ENCODE results near the gene CCL18.
"Not testable (repeated sequence)": the region's sequence is repeated elsewhere in the genome, so short reads cannot be mapped to it uniquely, and the experiment has no call there.

The CCL18 gene

GRCh38 chr17:36070427-36070826, 6.4 kb downstream of the CCL18 start:
- no peak overlapping the region for H3K4me3 ChIP-seq (ENCODE audit: low read depth, low read length)

DNA sequence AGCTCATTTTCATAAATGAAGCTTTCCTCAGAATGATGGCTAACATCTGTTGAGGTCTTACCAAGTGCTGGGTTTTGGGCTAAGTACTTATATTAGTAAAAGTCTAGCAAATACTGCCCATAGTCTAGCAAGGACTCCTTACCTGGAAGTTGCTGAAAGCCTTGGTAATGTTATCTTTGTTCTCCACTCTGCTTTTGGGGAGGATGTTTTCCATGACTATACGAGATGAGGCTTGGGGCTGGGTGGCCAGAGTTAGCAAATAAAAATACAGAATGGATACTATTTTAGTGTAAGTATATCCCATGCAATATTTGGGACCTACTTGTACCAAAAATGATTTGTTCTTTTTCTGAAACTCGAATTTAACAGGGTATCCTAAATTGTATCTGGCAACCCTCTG, 7.7 kb downstream of the CCL18 start:
- H3K4me3 ChIP-seq (ENCODE audit: low read depth, low read length) = no peak overlapping the region

DNA sequence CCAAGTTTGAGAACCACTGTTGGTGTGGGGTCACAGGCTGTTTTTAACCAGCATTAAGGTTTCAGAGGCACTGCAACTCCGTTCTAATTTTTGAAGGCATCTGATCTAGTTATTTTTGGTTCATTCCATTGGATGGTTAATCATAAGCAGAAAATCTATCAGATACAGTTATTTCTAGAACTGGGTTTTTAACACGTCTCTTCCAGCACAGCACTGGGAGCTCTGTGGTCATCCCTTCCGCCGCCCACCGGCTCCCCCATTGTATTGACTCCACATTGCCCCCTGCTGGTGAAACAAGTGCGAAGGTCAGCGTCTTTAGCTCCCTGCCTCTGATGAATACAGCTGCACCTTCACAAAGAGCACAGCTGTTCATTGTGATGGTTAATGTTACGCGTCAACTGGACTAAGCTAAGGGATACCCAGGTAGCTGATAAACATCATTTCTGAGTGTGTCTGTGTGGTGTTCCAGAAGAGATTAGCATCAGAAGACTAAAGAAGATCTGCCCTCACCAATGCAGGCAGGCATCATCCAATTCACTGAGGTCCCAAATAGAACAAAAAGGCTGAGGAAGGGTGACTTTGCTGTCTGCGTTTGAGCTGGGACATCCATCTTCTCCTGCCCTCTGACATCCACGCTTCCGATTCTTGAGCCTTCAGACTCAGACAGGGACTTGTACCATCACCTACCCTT, 8.5 kb downstream of the CCL18 start:
- no peak overlapping the region for H3K4me3 ChIP-seq (ENCODE audit: low read depth, low read length)

DNA sequence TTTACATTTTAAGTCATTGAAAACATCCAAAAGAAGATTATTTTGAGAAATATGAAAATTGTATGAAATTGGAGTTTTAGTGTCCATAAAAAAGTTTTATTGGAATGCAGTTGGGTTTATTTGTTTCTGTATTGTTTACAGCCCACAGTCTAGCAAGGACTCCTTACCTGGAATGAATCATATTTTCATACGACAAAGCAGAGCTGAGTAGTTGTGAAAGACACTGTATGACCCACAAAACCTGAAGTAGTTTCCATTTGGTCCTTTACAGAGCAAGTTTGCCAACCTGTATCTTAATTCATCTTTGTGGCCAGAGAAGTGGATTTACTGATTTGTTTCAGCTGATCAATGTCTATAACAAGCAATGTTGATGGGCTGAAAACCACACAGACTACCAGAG, 10.3 kb downstream of the CCL18 start:
- no peak overlapping the region for H3K4me3 ChIP-seq (ENCODE audit: low read depth, low read length)

GRCh38 chr17:36081681-36082471, 17.8 kb downstream of the CCL18 start:
- not testable (repeated sequence) for H3K4me3 ChIP-seq (ENCODE audit: low read depth, low read length)

GRCh38 chr17:36082482-36083120, 18.5 kb downstream of the CCL18 start:
- not testable (repeated sequence) for H3K4me3 ChIP-seq (ENCODE audit: low read depth, low read length)

DNA sequence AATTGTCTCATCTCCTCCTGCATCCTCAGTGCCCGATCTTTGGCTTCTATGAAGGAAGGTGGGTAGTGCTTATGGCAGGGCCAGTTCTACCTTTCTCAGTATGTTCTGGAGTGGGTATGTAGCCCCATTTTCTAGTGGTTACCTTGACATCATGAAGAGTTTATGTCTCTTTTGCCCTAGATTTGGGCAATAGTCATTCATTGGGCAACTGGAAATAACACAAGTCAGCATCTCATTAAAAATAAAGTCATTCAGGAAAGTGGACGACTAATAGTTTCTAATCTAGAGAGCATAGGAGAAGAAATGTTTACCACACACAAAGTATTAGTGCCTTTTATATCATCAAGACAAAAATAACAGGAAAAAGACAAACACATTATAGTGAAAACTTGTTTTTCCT, 19.6 kb downstream of the CCL18 start:
- not testable (repeated sequence) for H3K4me3 ChIP-seq (ENCODE audit: low read depth, low read length)

DNA sequence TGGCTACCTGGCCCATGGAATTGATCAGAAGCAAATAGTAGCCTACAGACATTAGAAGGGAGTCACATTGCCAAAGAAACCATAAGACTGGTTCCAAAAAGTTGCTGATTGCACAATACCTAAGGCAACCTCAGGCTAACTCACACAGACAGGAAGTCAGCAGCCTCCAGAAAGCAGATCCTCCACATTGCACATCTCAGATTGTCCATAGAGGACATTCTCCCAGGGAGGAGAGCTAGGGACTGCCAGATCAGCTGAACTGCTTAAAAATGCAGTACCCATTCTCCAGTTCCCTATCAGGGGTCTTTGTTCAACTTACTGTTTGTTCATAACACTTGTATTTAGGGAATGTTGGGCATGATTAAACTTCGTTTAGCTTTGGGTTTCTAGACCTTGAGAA, 21.7 kb downstream of the CCL18 start:
- H3K4me3 ChIP-seq (ENCODE audit: low read depth, low read length) = no peak overlapping the region

DNA sequence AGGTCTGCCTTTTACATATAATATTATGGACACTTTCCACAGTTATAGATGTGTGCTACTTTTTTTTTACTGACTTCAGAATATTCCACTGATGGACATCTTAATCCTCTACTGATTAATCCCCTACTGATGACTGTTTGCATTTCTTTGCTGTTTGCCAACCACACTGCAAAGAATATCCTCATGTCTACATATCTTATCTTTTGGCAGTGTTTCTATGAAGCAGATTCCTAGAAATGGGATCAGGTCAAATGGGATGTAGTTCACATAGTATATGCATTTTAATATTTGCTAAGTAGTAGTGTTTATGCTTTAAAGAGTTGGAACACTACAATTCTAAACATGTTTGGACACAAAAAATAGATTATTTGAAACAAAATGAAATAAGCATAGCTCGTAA, 22.7 kb downstream of the CCL18 start:
- no peak overlapping the region for H3K4me3 ChIP-seq (ENCODE audit: low read depth, low read length)

GRCh38 chr17:36087471-36087870, 23.4 kb downstream of the CCL18 start:
- not testable (repeated sequence) for H3K4me3 ChIP-seq (ENCODE audit: low read depth, low read length)

DNA sequence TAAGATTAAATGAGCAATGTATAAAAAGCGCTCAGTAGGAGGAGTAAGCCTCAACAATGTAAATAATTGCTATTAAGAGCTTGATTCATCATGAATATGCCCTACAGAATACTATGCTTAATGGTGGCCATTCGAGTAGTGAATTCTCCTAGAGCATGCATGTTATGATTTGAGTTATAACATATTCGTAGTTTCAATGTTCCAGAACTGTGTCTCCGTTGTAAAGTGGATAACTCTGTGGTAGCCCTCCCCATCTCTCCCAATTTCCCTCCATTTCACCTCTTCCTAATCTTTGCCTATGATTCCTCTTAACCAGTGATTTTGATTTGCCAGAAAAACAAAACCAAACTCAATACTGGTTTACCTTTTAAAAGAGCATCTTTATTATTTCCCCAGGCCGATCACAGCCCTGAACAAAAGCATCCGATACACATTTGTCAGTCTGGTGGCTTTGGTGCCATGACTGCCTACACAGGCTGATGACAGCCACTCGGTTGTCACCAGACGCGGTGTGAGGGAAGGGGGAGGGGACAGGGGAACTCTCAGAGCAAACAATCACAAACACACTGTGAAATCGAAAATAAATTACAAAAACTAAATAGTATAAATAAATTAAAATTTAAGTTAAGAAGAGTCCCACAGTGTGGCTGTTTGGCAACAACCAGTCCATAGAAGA, 24.0 kb downstream of the CCL18 start:
- not testable (repeated sequence) for H3K4me3 ChIP-seq (ENCODE audit: low read depth, low read length)

- H3K4me3 ChIP-seq (ENCODE audit: low read depth, low read length) = no peak overlapping the region
Observed at GRCh38 chr17:36088670-36089338, 24.7 kb downstream of the CCL18 start.

GRCh38 chr17:36089339-36089865, 25.3 kb downstream of the CCL18 start:
- no peak overlapping the region for H3K4me3 ChIP-seq (ENCODE audit: low read depth, low read length)

- no peak within 1 kb of the TSS for H3K4me3 ChIP-seq (ENCODE audit: low read depth, low read length)
Observed at GRCh38 chr17:36089888-36090836, 26.1 kb downstream of the CCL18 start, which contains the start of gene CCL3. Gene CCL3 (minus strand): TSS chr17:36090143. CDS start chr17:36090058, 85 bp downstream.

DNA sequence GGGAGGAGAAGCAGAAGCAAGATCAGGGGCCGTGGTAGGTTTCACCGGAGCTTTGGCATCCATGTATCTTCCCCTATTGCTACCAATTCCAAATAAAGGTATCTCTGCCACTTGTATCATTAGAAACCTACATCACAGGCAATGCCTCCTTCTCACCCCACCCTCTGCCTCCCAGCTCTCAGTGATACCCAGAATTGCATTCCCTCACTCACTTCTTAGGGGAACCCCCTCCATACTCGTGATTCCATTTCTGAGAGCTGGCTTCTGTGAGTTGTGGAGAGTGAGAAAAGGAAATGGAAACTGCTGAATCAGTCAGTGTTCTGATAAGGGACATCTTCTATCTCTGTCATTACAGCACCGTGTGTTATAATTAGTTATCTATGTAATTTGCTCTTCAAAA, 28.2 kb downstream of the CCL18 start:
- no peak overlapping the region for H3K4me3 ChIP-seq (ENCODE audit: low read depth, low read length)

DNA sequence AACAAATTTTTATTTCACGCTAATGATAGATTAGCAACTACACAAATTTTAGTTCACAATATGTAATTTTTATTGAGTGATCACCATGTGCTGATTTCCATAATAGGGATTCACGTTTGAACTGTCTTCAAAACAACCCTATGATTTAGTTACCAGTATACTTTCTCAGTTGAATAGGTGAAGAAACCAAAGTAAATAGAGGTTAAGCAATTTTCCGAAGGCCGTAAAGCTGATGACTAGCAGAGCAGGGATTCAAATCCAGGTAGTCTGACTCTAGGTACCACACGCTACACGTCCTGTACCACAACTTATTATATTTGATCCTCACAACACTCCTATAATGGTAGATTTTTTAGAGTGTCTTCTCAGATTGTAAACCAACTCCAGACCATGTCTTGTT, 28.6 kb downstream of the CCL18 start:
- H3K4me3 ChIP-seq (ENCODE audit: low read depth, low read length) = not testable (repeated sequence)

GRCh38 chr17:36094232-36094631, 30.2 kb downstream of the CCL18 start:
- no peak overlapping the region for H3K4me3 ChIP-seq (ENCODE audit: low read depth, low read length)

GRCh38 chr17:36094746-36095145, 30.7 kb downstream of the CCL18 start:
- no peak overlapping the region for H3K4me3 ChIP-seq (ENCODE audit: low read depth, low read length)

DNA sequence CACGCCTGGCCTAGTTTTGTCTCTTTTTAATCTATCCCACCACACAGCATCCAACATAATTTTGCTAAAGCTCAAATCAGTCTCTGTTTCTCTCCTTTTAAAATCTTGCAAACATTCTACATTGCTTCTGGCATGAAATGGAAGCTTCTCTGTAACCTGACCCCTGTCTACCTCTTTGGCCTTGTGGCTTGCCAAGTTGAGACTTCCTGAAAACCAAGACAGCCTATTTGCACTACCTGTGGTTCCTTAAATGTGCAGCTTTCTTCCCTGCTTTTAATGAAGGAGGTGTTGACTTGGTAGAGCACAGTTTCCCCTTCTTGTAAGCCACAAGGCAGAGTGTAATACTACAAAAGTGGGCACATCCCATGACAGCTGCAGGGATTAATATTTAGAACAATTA, 31.9 kb downstream of the CCL18 start:
- H3K4me3 ChIP-seq (ENCODE audit: low read depth, low read length) = no peak overlapping the region
